Measurements from ENCODE around the gene SYTL4.

SYTL4 gene

DNA sequence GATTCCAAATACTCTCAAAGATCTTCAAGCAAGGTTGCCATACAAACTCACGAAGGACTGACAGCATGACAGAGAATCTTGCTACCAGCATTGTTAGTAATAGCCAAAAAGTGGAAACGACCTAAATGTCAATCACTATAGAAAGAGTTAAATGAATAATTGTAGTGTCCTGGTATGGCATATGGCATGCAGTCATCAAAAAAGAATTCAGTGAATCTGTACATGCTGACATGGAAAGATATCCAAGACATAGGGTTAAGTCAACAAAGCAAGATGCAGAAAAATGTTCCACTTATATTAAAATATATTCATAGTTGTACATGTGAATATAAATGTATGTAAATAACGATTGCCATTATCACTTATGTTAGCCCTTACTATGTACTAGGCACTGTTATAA is 50.3 kb downstream of the SYTL4 start:
- WGBS (ENCODE audit: insufficient coverage), result no CpG with 5 or more reads among the region's 3 CpGs
- Histone ChIP-seq H3K4me1 (ENCODE audit: control extremely low read depth in 1 of 4, control insufficient read depth in 4 of 4, insufficient read depth in 4 of 4, low read length in 3 of 4) (peaks cover 0 to 9% (median 2%) of the 10 kb centered on the region in 4 experiments), H3K9me3 (ENCODE audit: control extremely low read depth in 1 of 5, control insufficient read depth in 4 of 5, insufficient read depth in 2 of 5, low read depth in 1 of 5, low read length in 4 of 5) (no peaks in the 10 kb centered on the region), H3K4me3 (ENCODE audit: control insufficient read depth in 1 of 7, extremely low read depth in 1 of 7, insufficient read depth in 4 of 7, low read depth in 2 of 7, low read length in 6 of 7) (no peak overlapping the region), H3K36me3 (ENCODE audit: control insufficient read depth in 4 of 4, insufficient read depth in 4 of 4, low read length in 3 of 4) (peaks cover 0 to 38% (median 2%) of the 10 kb centered on the region in 4 experiments), H3K27ac (ENCODE audit: insufficient read depth in 1 of 2, low read depth in 1 of 2, low read length in 2 of 2, poor library complexity in 1 of 2, severe bottlenecking in 2 of 2) (no peak overlapping the region), H3K27me3 (replicated peaks in 2 of 5; ENCODE audit: control insufficient read depth in 4 of 5, insufficient read depth in 5 of 5, low read length in 4 of 5) (peaks cover 0 to 3% (median 0%) of the 10 kb centered on the region in 5 experiments)
- no peak for DNase-seq
- POLR2A ChIA-PET, result no interaction called here
- CTCF ChIA-PET, result no interaction called here

DNA sequence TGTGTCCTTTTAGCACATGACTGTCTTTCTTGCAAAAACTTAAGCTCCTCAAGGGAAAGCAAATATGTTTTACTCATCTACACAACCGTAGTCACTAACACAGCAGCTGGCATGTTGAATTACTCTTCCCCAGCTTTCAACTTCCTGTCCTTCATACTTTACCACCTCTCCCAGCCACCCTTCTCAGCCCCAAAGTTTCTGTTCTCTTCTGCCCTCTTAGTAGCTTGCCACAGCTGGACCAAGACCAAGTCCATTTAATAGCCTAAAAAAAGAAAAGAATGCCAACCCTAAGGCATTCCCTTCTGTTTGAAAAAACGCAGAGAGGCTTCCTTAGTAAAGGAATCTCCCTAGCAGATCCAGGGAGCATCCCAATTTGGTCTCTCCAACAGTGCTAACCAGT is 51.2 kb downstream of the SYTL4 start:
- CTCF ChIA-PET, result interaction anchor here (2.5 kb wide), 1 partner anchor 88 kb away, joined by 13 read pairs; no protein-coding TSS in a partner anchor
- 75% methylated on average over 1 of the region's 2 CpGs for WGBS (ENCODE audit: insufficient coverage)

DNA sequence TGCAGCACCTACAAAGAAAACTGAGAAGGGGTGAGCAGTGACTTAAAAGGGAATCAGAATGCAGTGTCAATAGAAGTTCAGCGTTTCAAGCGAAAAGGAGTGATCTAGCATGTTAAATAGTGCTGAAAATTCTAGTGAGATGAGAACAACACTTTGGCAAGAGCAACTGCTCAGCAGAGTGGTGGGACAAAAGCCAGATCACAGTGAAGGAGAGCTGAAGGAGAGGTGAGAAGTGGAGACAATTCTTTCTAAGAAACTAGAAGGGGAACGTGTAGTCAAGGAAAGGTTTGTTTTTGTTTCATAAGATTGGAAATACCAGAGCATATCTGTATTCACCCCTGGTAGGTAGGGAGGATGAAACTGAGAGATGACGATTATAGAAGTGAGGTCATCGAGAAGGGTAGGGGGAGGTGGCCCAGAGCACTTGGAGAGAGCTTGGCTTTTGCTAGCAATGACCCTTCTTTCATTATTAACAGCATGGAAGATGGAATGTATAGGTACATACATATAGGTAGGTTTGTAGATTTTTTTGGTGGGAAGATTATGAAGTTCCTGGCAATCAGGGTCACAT is 54.2 kb downstream of the SYTL4 start:
- Histone ChIP-seq H3K4me3 (ENCODE audit: control insufficient read depth in 1 of 7, extremely low read depth in 1 of 7, insufficient read depth in 4 of 7, low read depth in 2 of 7, low read length in 6 of 7) (no peak overlapping the region), H3K27ac (ENCODE audit: insufficient read depth in 1 of 2, low read depth in 1 of 2, low read length in 2 of 2, poor library complexity in 1 of 2, severe bottlenecking in 2 of 2) (no peak overlapping the region), H3K4me1 (ENCODE audit: control extremely low read depth in 1 of 4, control insufficient read depth in 4 of 4, insufficient read depth in 4 of 4, low read length in 3 of 4) (peaks cover 0 to 4% (median 3%) of the 10 kb centered on the region in 4 experiments), H3K27me3 (replicated peaks in 2 of 5; ENCODE audit: control insufficient read depth in 4 of 5, insufficient read depth in 5 of 5, low read length in 4 of 5) (peaks cover 0 to 3% (median 0%) of the 10 kb centered on the region in 5 experiments), H3K9me3 (ENCODE audit: control extremely low read depth in 1 of 5, control insufficient read depth in 4 of 5, insufficient read depth in 2 of 5, low read depth in 1 of 5, low read length in 4 of 5) (no peaks in the 10 kb centered on the region), H3K36me3 (ENCODE audit: control insufficient read depth in 4 of 4, insufficient read depth in 4 of 4, low read length in 3 of 4) (peaks cover 0 to 32% (median 2%) of the 10 kb centered on the region in 4 experiments)
- ChIA-PET POLR2A (no interaction called here), CTCF (interaction anchor here (1.2 kb wide), 1 partner anchor 91 kb away, joined by 4 read pairs; no protein-coding TSS in a partner anchor)
- WGBS (ENCODE audit: insufficient coverage), result 94% methylated on average over 4 of the region's 5 CpGs
- no peak for DNase-seq

More for the DNA sequence above, 51.2 kb downstream of the SYTL4 start:
- Histone ChIP-seq H3K9me3 (ENCODE audit: control extremely low read depth in 1 of 5, control insufficient read depth in 4 of 5, insufficient read depth in 2 of 5, low read depth in 1 of 5, low read length in 4 of 5) (no peaks in the 10 kb centered on the region), H3K27ac (ENCODE audit: insufficient read depth in 1 of 2, low read depth in 1 of 2, low read length in 2 of 2, poor library complexity in 1 of 2, severe bottlenecking in 2 of 2) (no peak overlapping the region), H3K4me3 (ENCODE audit: control insufficient read depth in 1 of 7, extremely low read depth in 1 of 7, insufficient read depth in 4 of 7, low read depth in 2 of 7, low read length in 6 of 7) (no peak overlapping the region), H3K27me3 (replicated peaks in 2 of 5; ENCODE audit: control insufficient read depth in 4 of 5, insufficient read depth in 5 of 5, low read length in 4 of 5) (peaks cover 0 to 3% (median 0%) of the 10 kb centered on the region in 5 experiments), H3K36me3 (ENCODE audit: control insufficient read depth in 4 of 4, insufficient read depth in 4 of 4, low read length in 3 of 4) (peaks cover 0 to 38% (median 2%) of the 10 kb centered on the region in 4 experiments), H3K4me1 (ENCODE audit: control extremely low read depth in 1 of 4, control insufficient read depth in 4 of 4, insufficient read depth in 4 of 4, low read length in 3 of 4) (peaks cover 0 to under 1% (median 0%) of the 10 kb centered on the region in 4 experiments)
- no peak for DNase-seq
- POLR2A ChIA-PET, result no interaction called here

GRCh38 chrX:100674705-100675104 is 57.2 kb downstream of the SYTL4 start:
- Histone ChIP-seq H3K4me3 (ENCODE audit: control insufficient read depth in 1 of 7, extremely low read depth in 1 of 7, insufficient read depth in 4 of 7, low read depth in 2 of 7, low read length in 6 of 7) (no peak overlapping the region), H3K27ac (ENCODE audit: insufficient read depth in 1 of 2, low read depth in 1 of 2, low read length in 2 of 2, poor library complexity in 1 of 2, severe bottlenecking in 2 of 2) (no peak overlapping the region), H3K27me3 (replicated peaks in 2 of 5; ENCODE audit: control insufficient read depth in 4 of 5, insufficient read depth in 5 of 5, low read length in 4 of 5) (peaks cover 0 to 3% (median 0%) of the 10 kb centered on the region in 5 experiments), H3K9me3 (ENCODE audit: control extremely low read depth in 1 of 5, control insufficient read depth in 4 of 5, insufficient read depth in 2 of 5, low read depth in 1 of 5, low read length in 4 of 5) (no peaks in the 10 kb centered on the region), H3K4me1 (ENCODE audit: control extremely low read depth in 1 of 4, control insufficient read depth in 4 of 4, insufficient read depth in 4 of 4, low read length in 3 of 4) (peaks cover 0 to 4% (median 3%) of the 10 kb centered on the region in 4 experiments), H3K36me3 (ENCODE audit: control insufficient read depth in 4 of 4, insufficient read depth in 4 of 4, low read length in 3 of 4) (peaks cover 0 to 26% (median 4%) of the 10 kb centered on the region in 4 experiments)
- CTCF ChIA-PET, result interaction anchor here (1.8 to 7.2 kb wide), 2 partner anchors 10 to 95 kb away, joined by 10 to 46 read pairs; no protein-coding TSS in a partner anchor
- whole genome bisulfite sequencing (ENCODE audit: insufficient coverage), result 40% methylated on average over 1 of the region's 2 CpGs
- DNase-seq, result no peak
- POLR2A ChIA-PET, result no interaction called here

- Histone ChIP-seq H3K9me3 (ENCODE audit: control extremely low read depth in 1 of 5, control insufficient read depth in 4 of 5, insufficient read depth in 2 of 5, low read depth in 1 of 5, low read length in 4 of 5) (no peaks in the 10 kb centered on the region), H3K36me3 (ENCODE audit: control insufficient read depth in 4 of 4, insufficient read depth in 4 of 4, low read length in 3 of 4) (peaks cover 0 to 20% (median 4%) of the 10 kb centered on the region in 4 experiments), H3K27me3 (replicated peaks in 2 of 5; ENCODE audit: control insufficient read depth in 4 of 5, insufficient read depth in 5 of 5, low read length in 4 of 5) (no peaks in the 10 kb centered on the region), H3K4me1 (ENCODE audit: control extremely low read depth in 1 of 4, control insufficient read depth in 4 of 4, insufficient read depth in 4 of 4, low read length in 3 of 4) (peaks cover 0 to 4% (median 3%) of the 10 kb centered on the region in 4 experiments), H3K4me3 (ENCODE audit: control insufficient read depth in 1 of 7, extremely low read depth in 1 of 7, insufficient read depth in 4 of 7, low read depth in 2 of 7, low read length in 6 of 7) (no peak overlapping the region), H3K27ac (ENCODE audit: insufficient read depth in 1 of 2, low read depth in 1 of 2, low read length in 2 of 2, poor library complexity in 1 of 2, severe bottlenecking in 2 of 2) (no peak overlapping the region)
- CTCF ChIA-PET, result interaction anchor here (0.7 to 7.2 kb wide), 4 partner anchors 32 to 162 kb away, joined by 3 to 46 read pairs (median 4); no protein-coding TSS in a partner anchor
- WGBS (ENCODE audit: insufficient coverage), result 80% methylated on average over 2 of the region's 3 CpGs
- POLR2A ChIA-PET, result no interaction called here
- DNase-seq, result no peak
These were observed 58.4 kb downstream of the SYTL4 start for GRCh38 chrX:100673397-100673953.

DNA sequence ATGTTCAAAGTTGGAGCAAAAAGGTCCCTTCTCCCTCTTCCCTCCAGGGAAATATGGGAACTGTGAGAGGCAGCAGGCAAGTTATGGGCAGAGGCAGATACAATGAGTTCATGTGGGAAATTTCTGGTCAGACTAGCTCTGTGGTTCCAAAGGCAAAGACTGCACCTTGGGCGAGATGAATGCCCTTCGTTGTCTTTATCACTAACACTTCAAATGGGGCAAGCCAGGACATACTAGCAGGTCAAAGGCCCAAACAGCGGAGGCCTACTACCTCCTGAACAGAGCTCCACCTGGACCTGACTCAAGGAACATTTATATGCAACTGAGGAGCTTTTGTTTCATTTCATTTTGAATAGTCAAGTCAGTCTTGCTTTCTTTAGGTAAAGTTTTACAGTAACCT is 59.0 kb downstream of the SYTL4 start:
- H3K4me1 ChIP-seq (ENCODE audit: control extremely low read depth in 1 of 4, control insufficient read depth in 4 of 4, insufficient read depth in 4 of 4, low read length in 3 of 4), result peaks cover 0 to 4% (median 3%) of the 10 kb centered on the region in 4 experiments
- H3K27me3 ChIP-seq (replicated peaks in 2 of 5; ENCODE audit: control insufficient read depth in 4 of 5, insufficient read depth in 5 of 5, low read length in 4 of 5), result no peaks in the 10 kb centered on the region
- 63% methylated on average over 3 of the region's 3 CpGs for WGBS (ENCODE audit: insufficient coverage)
- no peaks in the 10 kb centered on the region for H3K9me3 ChIP-seq (ENCODE audit: control extremely low read depth in 1 of 5, control insufficient read depth in 4 of 5, insufficient read depth in 2 of 5, low read depth in 1 of 5, low read length in 4 of 5)
- ChIA-PET POLR2A (no interaction called here), CTCF (interaction anchor here (1.1 to 7.2 kb wide), 4 partner anchors 14 to 161 kb away, joined by 3 to 46 read pairs (median 6); no protein-coding TSS in a partner anchor)
- H3K27ac ChIP-seq (ENCODE audit: insufficient read depth in 1 of 2, low read depth in 1 of 2, low read length in 2 of 2, poor library complexity in 1 of 2, severe bottlenecking in 2 of 2), result no peak overlapping the region
- no peak overlapping the region for H3K4me3 ChIP-seq (ENCODE audit: control insufficient read depth in 1 of 7, extremely low read depth in 1 of 7, insufficient read depth in 4 of 7, low read depth in 2 of 7, low read length in 6 of 7)
- DNase-seq, result no peak
- H3K36me3 ChIP-seq (ENCODE audit: control insufficient read depth in 4 of 4, insufficient read depth in 4 of 4, low read length in 3 of 4), result peaks cover 0 to 16% (median 2%) of the 10 kb centered on the region in 4 experiments

DNA sequence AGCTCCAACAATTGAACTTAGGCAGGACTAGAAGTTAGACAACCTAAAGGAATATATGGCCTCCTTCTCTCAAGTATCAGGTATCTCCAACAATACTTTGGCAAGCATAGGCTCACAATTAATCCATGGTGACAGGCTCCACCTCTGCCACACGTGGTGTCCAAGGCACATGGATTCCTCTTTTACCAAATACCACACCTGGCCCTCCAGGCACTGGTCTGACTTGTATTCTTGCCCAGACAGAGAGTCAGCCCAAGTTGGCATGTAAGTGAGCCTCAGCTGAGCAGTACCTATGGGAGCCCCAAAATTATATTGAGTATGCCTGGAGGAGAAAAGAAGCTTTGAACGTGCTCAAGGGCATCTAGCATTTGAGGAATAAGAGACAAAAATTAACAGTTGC is 68.3 kb downstream of the SYTL4 start:
- no peak overlapping the region for H3K27ac ChIP-seq (ENCODE audit: insufficient read depth in 1 of 2, low read depth in 1 of 2, low read length in 2 of 2, poor library complexity in 1 of 2, severe bottlenecking in 2 of 2)
- H3K4me1 ChIP-seq (ENCODE audit: control extremely low read depth in 1 of 4, control insufficient read depth in 4 of 4, insufficient read depth in 4 of 4, low read length in 3 of 4), result no peaks in the 10 kb centered on the region
- peaks cover 0 to 6% (median 0%) of the 10 kb centered on the region in 4 experiments for H3K36me3 ChIP-seq (ENCODE audit: control insufficient read depth in 4 of 4, insufficient read depth in 4 of 4, low read length in 3 of 4)
- WGBS (ENCODE audit: insufficient coverage), result 14% methylated on average over 1 of the region's 2 CpGs
- H3K4me3 ChIP-seq (ENCODE audit: control insufficient read depth in 1 of 7, extremely low read depth in 1 of 7, insufficient read depth in 4 of 7, low read depth in 2 of 7, low read length in 6 of 7), result no peak overlapping the region
- H3K9me3 ChIP-seq (ENCODE audit: control extremely low read depth in 1 of 5, control insufficient read depth in 4 of 5, insufficient read depth in 2 of 5, low read depth in 1 of 5, low read length in 4 of 5), result no peaks in the 10 kb centered on the region
- peaks cover 0 to 11% (median 0%) of the 10 kb centered on the region in 5 experiments for H3K27me3 ChIP-seq (replicated peaks in 2 of 5; ENCODE audit: control insufficient read depth in 4 of 5, insufficient read depth in 5 of 5, low read length in 4 of 5)
- CTCF ChIA-PET, result interaction anchor here (1.3 kb wide), 1 partner anchor 22 kb away, joined by 3 read pairs; no protein-coding TSS in a partner anchor
- DNase-seq, result no peak
- POLR2A ChIA-PET, result no interaction called here
